GM11168 (cell line): ENCODE data around the gene ZNF417.
"Not testable (repeated sequence)": the region's sequence is repeated elsewhere in the genome, so short reads cannot be mapped to it uniquely, and the experiment has no call there.

Experiments used
- in situ Hi-C: fragments of 300-500 bp; cut with MboI; formaldehyde crosslinking; loops from one replicate; pipeline ENCODE4 v1.12.0; 2022; ENCODE audit warnings: low sequenced_read_pairs; ENCODE audit not compliant: unreplicated experiment

Gene ZNF417

DNA sequence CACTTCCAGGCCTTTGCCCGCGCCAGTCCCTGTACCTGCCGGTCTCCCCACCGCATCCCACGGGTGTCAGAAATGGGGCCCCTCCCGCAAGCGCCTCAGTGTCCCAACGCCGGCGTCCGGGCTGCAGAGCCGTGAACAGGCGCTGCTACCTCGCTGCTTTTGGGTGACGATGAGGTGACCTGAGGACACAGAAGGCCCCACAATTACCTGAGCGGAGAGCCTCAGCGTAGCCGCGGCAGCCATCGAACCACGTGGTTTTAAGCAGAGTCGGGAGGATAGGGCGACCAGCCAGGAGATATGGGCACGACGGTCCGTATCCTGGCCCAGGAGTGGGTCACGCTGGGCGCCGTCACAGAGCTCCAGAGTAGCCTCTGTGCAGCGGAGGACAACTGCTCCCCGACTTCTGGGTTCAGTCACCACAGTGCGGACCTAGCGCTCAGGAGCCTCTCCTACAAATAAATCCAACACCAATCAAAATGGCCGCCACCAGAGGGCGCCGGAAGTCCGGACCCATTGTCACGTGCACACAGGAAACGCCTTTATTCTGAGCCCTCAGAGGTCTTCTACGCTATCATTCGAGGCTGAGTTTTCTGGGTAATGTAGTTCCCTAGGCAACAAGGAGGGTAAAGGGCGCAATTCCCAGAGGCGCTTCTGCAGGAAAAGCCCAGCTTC, 27.7 kb downstream of the ZNF417 start, which contains the start of gene ZNF814:
Gene ZNF814 (minus strand): TSS at position 478 of the 672 bp plus-strand sequence. CDS start 235 bp downstream, at position 243.
- in situ Hi-C loops = no loop called here

DNA sequence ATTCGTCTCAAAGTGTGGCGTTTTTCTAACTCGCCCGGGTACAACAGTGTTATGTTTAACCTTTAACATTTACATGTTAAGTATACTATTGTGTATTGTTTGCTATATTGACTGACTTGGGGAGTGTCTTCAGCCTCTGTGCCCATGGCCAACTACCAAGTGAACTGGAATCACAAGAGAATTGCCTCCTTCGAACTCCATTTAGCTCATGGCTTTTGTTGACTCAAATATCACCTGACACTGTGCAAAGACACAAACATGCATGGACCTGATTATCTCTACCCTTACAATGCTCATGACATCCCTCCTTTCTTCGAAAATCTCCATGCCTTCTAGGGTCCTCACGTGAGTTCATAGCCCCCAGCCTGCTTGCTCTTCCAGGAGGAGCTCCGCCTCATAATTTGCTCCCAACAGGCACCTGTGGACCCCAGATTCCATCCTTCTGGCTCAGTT, 28.3 kb downstream of the ZNF417 start:
- in situ Hi-C loops = no loop called here

DNA sequence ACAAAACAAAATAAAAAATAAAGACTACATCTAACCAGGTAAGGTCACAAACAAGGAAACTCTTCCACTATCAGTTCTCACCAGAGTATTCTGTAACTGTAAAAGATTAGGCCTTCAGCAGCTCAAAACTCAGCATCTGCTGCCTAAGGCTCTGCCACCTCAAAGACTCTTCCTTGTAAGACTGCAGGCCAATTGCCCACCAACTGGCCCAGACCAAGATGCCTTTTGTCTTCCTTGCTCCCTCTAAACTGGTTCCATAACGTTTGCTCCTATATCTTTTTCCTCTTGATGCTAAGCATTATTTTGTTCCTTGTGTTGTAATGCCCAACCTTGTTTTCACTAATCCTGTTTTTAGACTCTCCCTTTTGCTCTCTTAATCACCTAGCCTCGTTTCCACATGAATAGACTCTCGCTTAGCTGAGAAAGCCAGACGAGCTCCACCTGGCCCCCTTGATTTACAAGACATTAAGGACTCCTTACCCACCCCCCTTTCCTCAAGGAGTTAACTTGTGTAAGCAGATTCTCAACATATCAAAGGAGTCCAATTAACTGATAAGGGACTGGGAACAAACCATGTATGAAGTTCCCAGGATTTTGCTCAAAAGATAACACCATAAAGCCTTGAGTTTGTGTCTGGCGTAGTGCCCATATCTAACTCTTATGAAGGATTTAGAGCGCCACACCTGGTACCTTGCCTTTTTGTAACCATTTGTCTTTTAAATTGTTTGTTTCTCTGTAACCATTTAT, 29.0 kb downstream of the ZNF417 start:
- in situ Hi-C loops = no loop called here

DNA sequence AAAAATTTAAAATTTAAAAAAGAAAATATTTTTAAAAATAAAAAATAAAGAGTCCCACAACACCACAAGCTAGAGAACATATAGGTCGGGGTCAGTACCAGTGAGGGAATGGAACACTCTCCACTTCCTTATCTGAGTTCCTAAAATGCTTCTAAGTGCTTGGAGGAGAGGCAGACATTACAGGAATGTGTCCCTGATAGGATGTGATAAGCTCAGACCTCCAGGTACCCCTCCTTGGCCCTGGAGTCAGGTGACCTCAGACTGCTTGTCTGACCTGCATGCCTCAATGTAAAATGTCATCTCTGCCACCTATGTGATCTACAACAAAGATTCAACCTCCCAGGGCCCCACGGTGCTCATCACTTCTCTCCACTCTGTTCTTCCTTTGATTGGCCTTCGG, 30.3 kb downstream of the ZNF417 start:
- in situ Hi-C loops = no loop called here

DNA sequence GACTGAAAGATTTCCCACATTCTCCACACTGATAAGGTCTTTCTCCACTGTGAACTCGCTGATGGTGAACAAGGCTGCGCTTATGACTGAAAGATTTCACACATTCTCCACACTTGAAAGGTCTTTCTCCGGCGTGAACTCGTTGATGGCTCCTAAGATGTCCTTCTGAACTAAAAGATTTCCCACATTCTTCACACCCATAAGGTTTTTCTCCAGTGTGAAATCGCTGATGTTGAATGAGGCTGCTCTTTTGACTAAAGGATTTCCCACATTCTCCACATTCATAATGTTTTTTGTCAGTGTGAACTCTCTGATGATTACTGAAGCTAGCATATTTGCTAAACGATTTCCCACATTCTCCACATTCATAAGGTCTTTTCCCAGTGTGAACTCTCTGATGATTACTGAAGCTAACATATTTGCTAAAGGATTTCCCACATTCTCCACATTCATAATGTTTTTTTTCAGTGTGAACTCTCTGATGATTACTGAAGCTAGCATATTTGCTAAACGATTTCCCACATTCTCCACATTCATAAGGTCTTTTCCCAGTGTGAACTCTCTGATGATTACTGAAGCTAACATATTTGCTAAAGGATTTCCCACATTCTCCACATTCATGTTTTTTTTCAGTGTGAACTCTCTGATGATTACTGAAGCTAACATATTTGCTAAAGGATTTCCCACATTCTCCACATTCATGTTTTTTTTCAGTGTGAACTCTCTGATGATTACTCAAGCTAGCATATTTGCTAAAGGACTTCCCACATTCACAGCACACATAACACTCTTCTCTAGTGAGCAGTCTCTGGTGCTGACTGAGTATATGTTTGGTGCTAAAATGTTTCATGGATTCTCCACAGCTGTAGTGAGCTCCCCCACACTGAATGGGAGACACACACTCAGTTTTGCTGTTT, 42.3 kb downstream of the ZNF417 start:
- in situ Hi-C loops = not testable (repeated sequence)

DNA sequence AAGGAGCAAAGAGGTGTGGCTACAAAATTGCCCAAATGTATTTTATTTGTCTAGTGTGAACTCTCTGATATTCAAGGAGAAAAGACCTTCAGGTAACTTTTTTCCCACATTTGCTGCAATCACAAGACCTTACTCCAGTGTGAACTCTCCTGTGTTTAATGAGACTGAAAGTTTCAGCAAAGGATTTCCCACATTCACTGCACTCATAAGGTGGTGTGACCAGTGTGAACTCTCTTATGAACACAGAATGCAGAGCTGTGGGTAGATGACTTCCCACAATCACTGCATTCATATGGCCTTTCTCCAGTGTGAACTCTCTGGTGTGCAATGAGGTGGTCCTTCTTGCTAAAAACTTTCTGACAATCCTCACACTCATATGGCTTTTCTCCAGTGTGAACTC, 43.9 kb downstream of the ZNF417 start:
- in situ Hi-C loops = no loop called here

DNA sequence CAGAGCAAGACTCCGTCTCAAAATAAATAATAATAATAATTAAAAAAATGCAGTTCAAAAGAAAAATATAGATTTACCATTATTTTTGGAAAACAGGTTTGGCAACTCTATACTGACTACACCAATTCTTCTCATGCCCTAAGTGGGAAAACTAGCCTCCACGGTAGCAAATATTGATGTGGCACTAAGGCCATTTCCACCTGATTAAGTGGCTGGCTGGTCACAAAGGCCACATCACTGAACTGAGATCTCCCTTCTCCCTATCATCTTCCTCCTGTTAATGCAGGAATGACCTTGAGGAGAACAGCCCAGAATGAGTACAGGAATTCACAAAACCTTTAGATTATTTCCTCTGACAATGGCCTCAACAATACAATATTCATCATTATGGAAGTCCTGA, 46.2 kb downstream of the ZNF417 start:
- in situ Hi-C loops = no loop called here

DNA sequence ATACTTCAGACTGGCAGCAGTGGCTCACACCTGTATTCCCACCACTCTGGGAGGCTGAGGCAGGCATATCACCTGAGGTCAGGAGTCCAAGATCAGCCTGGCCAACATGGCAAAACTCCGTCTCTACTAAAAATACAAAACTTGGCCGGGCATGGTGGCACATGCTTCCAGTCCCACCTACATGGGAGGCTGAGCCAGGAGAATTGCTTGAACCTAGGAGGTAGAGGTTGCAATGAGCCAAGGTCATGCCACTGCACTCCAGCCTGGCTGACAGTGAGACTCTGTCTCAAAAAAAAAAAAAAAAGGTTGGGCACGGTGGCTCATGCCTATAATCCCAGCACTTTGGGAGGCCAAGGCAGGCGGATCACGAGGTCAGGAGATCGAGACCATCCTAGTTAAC, 46.7 kb downstream of the ZNF417 start:
- in situ Hi-C loops = not testable (repeated sequence)

DNA sequence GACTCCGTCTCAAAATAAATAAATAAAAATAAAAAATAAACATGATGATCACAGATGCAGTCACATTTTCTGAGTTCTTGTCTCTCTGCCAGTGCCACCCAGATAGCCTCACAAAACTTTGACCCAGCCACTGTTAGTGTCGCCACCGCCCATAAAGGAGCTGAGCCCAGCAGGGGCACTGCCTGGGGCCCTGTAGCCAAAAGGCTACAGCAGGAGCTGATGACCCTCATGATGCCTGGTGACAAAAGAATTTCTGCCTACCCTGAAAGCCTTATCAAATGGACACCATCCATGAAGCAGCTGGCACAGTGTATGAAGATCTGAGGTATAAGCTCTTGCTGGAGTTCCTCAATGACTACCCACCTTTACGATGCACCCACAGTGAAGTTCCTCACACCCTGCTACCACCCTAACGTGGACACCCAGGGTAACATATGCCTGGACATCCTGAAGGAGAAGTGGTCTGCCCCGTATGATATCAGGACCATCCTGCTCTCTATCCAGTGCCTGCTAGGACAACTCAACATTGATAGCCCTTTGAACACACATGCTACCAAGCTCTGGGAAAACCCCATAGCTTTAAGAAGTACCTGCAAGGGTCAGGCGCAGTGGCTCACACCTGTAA, 48.4 kb downstream of the ZNF417 start:
- in situ Hi-C loops = no loop called here
